GM23248 (cell line): ENCODE data around the gene USP17L17.
"Not testable (repeated sequence)": the region's sequence is repeated elsewhere in the genome, so short reads cannot be mapped to it uniquely, and the experiment has no call there.

Experiments
- EZH2 ChIP-seq: fragments of 200-600 bp; sonication (generic); IDR thresholded peaks from 2 replicates; pipeline ENCODE4 v1.6.1; 2018; ENCODE audit warnings: antibody characterized with exemption, mild to moderate bottlenecking; ENCODE audit not compliant: insufficient read depth, poor library complexity, severe bottlenecking
- EZH2phosphoT487 ChIP-seq: fragments of 200-600 bp; sonication (generic); IDR thresholded peaks from 2 replicates; pipeline ENCODE4 v1.6.1; 2018; ENCODE audit warnings: antibody characterized with exemption, moderate library complexity, mild to moderate bottlenecking, low read depth; ENCODE audit not compliant: insufficient read depth

- TF ChIP-seq EZH2, EZH2phosphoT487: not testable (repeated sequence)
These were observed 5.2 kb upstream of the USP17L17 start for GRCh38 chr4:9238461-9238860.
